ENCODE results near the gene IRF2BP1. TPM values are rescaled to one million over a fixed set of nuclear protein-coding genes. Genes with fewer than 3 reads are reported as not detected.
"Not testable (repeated sequence)": the region's sequence is repeated elsewhere in the genome, so short reads cannot be mapped to it uniquely, and the experiment has no call there.

The IRF2BP1 gene
- total and polyA plus RNA-seq, 2 donors from 2014 or later = 18.2 to 23.2 TPM

GRCh38 chr19:45899919-45900589 lies 14.1 kb upstream of the IRF2BP1 start:
- H3K4me3 ChIP-seq (ENCODE audit: low read length in 3 of 3) = no peak overlapping the region
- peaks cover 0 to 9% (median 4%) of the 10 kb centered on the region in 3 donors for H3K36me3 ChIP-seq (ENCODE audit: control insufficient read depth in 2 of 3, insufficient read depth in 3 of 3, low read length in 3 of 3)
- H3K27ac ChIP-seq (ENCODE audit: low read depth in 2 of 2, low read length in 2 of 2) = no peak overlapping the region
- no peaks in the 10 kb centered on the region for H3K27me3 ChIP-seq (ENCODE audit: control insufficient read depth, insufficient read depth, low read length)
- intact Hi-C loops (cut with DNase I) = no loop called here
- no peak for FAIRE-seq
- no peak overlapping the region for H3K9ac ChIP-seq (ENCODE audit: low read length in 3 of 3)
- TF ChIP-seq CTCF (IDR thresholded peaks at IDR 0.05; ENCODE audit: borderline replicate concordance, extremely low read depth, insufficient read depth) = no peak
- no peak for DNase-seq
- no peaks in the 10 kb centered on the region for H3K9me3 ChIP-seq (ENCODE audit: control insufficient read depth in 2 of 3, insufficient read depth in 1 of 3, low read length in 3 of 3)
- peaks cover 0 to 20% (median 0%) of the 10 kb centered on the region in 3 donors for H3K4me1 ChIP-seq (ENCODE audit: control insufficient read depth in 2 of 3, insufficient read depth in 2 of 3, low read depth in 1 of 3, low read length in 3 of 3)

- no peak overlapping the region for H3K27ac ChIP-seq (ENCODE audit: low read depth in 2 of 2, low read length in 2 of 2)
- peaks cover 0 to 20% (median 0%) of the 10 kb centered on the region in 3 donors for H3K4me1 ChIP-seq (ENCODE audit: control insufficient read depth in 2 of 3, insufficient read depth in 2 of 3, low read depth in 1 of 3, low read length in 3 of 3)
- DNase-seq = no peak
- intact Hi-C loops (cut with DNase I) = no loop called here
- H3K9me3 ChIP-seq (ENCODE audit: control insufficient read depth in 2 of 3, insufficient read depth in 1 of 3, low read length in 3 of 3) = no peaks in the 10 kb centered on the region
- no peak for TF ChIP-seq CTCF (IDR thresholded peaks at IDR 0.05; ENCODE audit: borderline replicate concordance, extremely low read depth, insufficient read depth)
- FAIRE-seq = no peak
- H3K4me3 ChIP-seq (ENCODE audit: low read length in 3 of 3) = no peak overlapping the region
- H3K36me3 ChIP-seq (ENCODE audit: control insufficient read depth in 2 of 3, insufficient read depth in 3 of 3, low read length in 3 of 3) = peaks cover 0 to 9% (median 4%) of the 10 kb centered on the region in 3 donors
- H3K27me3 ChIP-seq (ENCODE audit: control insufficient read depth, insufficient read depth, low read length) = no peaks in the 10 kb centered on the region
- no peak overlapping the region for H3K9ac ChIP-seq (ENCODE audit: low read length in 3 of 3)
Measured at GRCh38 chr19:45899253-45899652, 13.3 kb upstream of the IRF2BP1 start.

- intact Hi-C loops (cut with DNase I) = no loop called here
- no peaks in the 10 kb centered on the region for H3K27me3 ChIP-seq (ENCODE audit: control insufficient read depth, insufficient read depth, low read length)
- no peak overlapping the region for H3K4me3 ChIP-seq (ENCODE audit: low read length in 3 of 3)
- H3K9me3 ChIP-seq (ENCODE audit: control insufficient read depth in 2 of 3, insufficient read depth in 1 of 3, low read length in 3 of 3) = no peaks in the 10 kb centered on the region
- H3K9ac ChIP-seq (ENCODE audit: low read length in 3 of 3) = no peak overlapping the region
- peaks cover 0 to 9% (median 4%) of the 10 kb centered on the region in 3 donors for H3K36me3 ChIP-seq (ENCODE audit: control insufficient read depth in 2 of 3, insufficient read depth in 3 of 3, low read length in 3 of 3)
- FAIRE-seq (no peak), DNase-seq (no peak)
- H3K4me1 ChIP-seq (ENCODE audit: control insufficient read depth in 2 of 3, insufficient read depth in 2 of 3, low read depth in 1 of 3, low read length in 3 of 3) = peaks cover 0 to 14% (median 0%) of the 10 kb centered on the region in 3 donors
- no peak for TF ChIP-seq CTCF (IDR thresholded peaks at IDR 0.05; ENCODE audit: borderline replicate concordance, extremely low read depth, insufficient read depth)
- no peak overlapping the region for H3K27ac ChIP-seq (ENCODE audit: low read depth in 2 of 2, low read length in 2 of 2)
Measured at GRCh38 chr19:45897261-45897812, 11.4 kb upstream of the IRF2BP1 start.

GRCh38 chr19:45895983-45896599 lies 10.2 kb upstream of the IRF2BP1 start:
- H3K36me3 ChIP-seq (ENCODE audit: control insufficient read depth in 2 of 3, insufficient read depth in 3 of 3, low read length in 3 of 3); FAIRE-seq; H3K4me3 ChIP-seq (ENCODE audit: low read length in 3 of 3); DNase-seq; intact Hi-C loops (cut with DNase I); H3K4me1 ChIP-seq (ENCODE audit: control insufficient read depth in 2 of 3, insufficient read depth in 2 of 3, low read depth in 1 of 3, low read length in 3 of 3); H3K9me3 ChIP-seq (ENCODE audit: control insufficient read depth in 2 of 3, insufficient read depth in 1 of 3, low read length in 3 of 3); H3K27ac ChIP-seq (ENCODE audit: low read depth in 2 of 2, low read length in 2 of 2); H3K9ac ChIP-seq (ENCODE audit: low read length in 3 of 3); H3K27me3 ChIP-seq (ENCODE audit: control insufficient read depth, insufficient read depth, low read length): not testable (repeated sequence)

Measured in kidney (tissue), 14 donors.